GM23338 (cell line): ENCODE measurements around the gene MTAP. TPM values are rescaled to one million over a fixed set of nuclear protein-coding genes. Genes with fewer than 3 reads are reported as not detected.

Source experiments
- ATAC-seq: fragments of 200-7000 bp; cut with Tn5 transposase; 3 replicates; pipeline ENCODE4 v1.9.1; 2020
- DNase-seq: peaks from one replicate; pipeline ENCODE4 v3.0.0-alpha.2; 2015; ENCODE audit warnings: low spot score
- H2AFZ ChIP-seq: fragments of 200-600 bp; sonication (generic); 2 replicates; pipeline ENCODE4 v1.8.0; 2016; ENCODE audit warnings: antibody characterized with exemption, mild to moderate bottlenecking, moderate library complexity
- H3F3A ChIP-seq: fragments of 200-600 bp; sonication (generic); replicated peaks from 2 replicates; pipeline ENCODE4 v1.8.0; 2017; ENCODE audit warnings: antibody characterized with exemption, mixed run types, low read depth
- H3K27ac ChIP-seq: fragments of 200-600 bp; sonication (generic); 2 replicates; pipeline ENCODE4 v1.6.1; 2016; ENCODE audit warnings: low read depth
- H3K27me3 ChIP-seq: fragments of 200-600 bp; sonication (generic); 2 replicates; pipeline ENCODE4 v1.8.0; 2016; ENCODE audit warnings: mild to moderate bottlenecking, mixed run types, moderate library complexity; ENCODE audit not compliant: insufficient read depth
- H3K36me3 ChIP-seq: fragments of 200-600 bp; sonication (generic); 2 replicates; pipeline ENCODE4 v1.8.0; 2016; ENCODE audit warnings: mild to moderate bottlenecking; ENCODE audit not compliant: insufficient read depth
- H3K4me1 ChIP-seq: fragments of 200-600 bp; sonication (generic); 2 replicates; pipeline ENCODE4 v1.8.0; 2016; ENCODE audit warnings: mild to moderate bottlenecking, moderate library complexity; ENCODE audit not compliant: insufficient read depth
- H3K4me2 ChIP-seq: fragments of 200-600 bp; sonication (generic); 2 replicates; pipeline ENCODE4 v1.7.1; 2017; ENCODE audit warnings: mixed run types
- H3K4me3 ChIP-seq: fragments of 200-600 bp; sonication (generic); 2 replicates; pipeline ENCODE4 v1.6.1; 2016; ENCODE audit warnings: mixed run types
- H3K79me2 ChIP-seq: fragments of 200-600 bp; sonication (generic); replicated peaks from 2 replicates; pipeline ENCODE4 v1.8.0; 2017; ENCODE audit warnings: mild to moderate bottlenecking; ENCODE audit not compliant: insufficient read depth
- H3K9me2 ChIP-seq: fragments of 200-600 bp; sonication (generic); 2 replicates; pipeline ENCODE4 v1.8.0; 2017; ENCODE audit not compliant: insufficient read depth
- H4K20me1 ChIP-seq: fragments of 200-600 bp; sonication (generic); replicated peaks from 2 replicates; pipeline ENCODE4 v1.8.0; 2017; ENCODE audit warnings: mild to moderate bottlenecking; ENCODE audit not compliant: insufficient read depth
- H3K27ac Mint-ChIP-seq: 2 replicates; pipeline ENCODE4 v1.8.0; 2020; ENCODE audit warnings: inconsistent platforms, mild to moderate bottlenecking, moderate library complexity, mixed read lengths
- H3K27me3 Mint-ChIP-seq: 3 replicates; pipeline ENCODE4 v1.8.0; 2022; ENCODE audit warnings: low read depth, mild to moderate bottlenecking, moderate library complexity, mixed read lengths, inconsistent platforms; ENCODE audit not compliant: insufficient read depth, poor library complexity
- H3K36me3 Mint-ChIP-seq: 3 replicates; pipeline ENCODE4 v1.8.0; 2021; ENCODE audit warnings: low read depth, mild to moderate bottlenecking, inconsistent platforms, moderate library complexity, mixed read lengths
- H3K4me1 Mint-ChIP-seq: 3 replicates; pipeline ENCODE4 v1.8.0; 2020; ENCODE audit warnings: mild to moderate bottlenecking, inconsistent platforms, mixed read lengths
- H3K4me3 Mint-ChIP-seq: 3 replicates; pipeline ENCODE4 v1.8.0; 2021; ENCODE audit warnings: moderate library complexity, mild to moderate bottlenecking, inconsistent platforms, mixed read lengths
- H3K9me3 Mint-ChIP-seq: 3 replicates; pipeline ENCODE4 v1.8.0; 2020; ENCODE audit warnings: moderate library complexity, mild to moderate bottlenecking, inconsistent platforms, mixed read lengths
- CTCF ChIP-seq, 2 experiments: fragments of 200-600 bp in 1 of 2; sonication (generic) in 1 of 2; conservative IDR thresholded peaks; 2 replicates each; pipeline versions ENCODE4 v1.5.1 to v1.6.1; 2016 to 2017; ENCODE audit warnings: antibody characterized with exemption in 2 of 2, low read depth in 2 of 2, mild to moderate bottlenecking in 2 of 2, moderate library complexity in 1 of 2
- ETS1 ChIP-seq: IDR thresholded peaks from 2 replicates; pipeline ENCODE4 v1.6.1; 2016; ENCODE audit warnings: antibody characterized with exemption
- EZH2phosphoT487 ChIP-seq: fragments of 200-600 bp; sonication (generic); IDR thresholded peaks from one replicate; pipeline ENCODE4 v1.8.1; 2018; ENCODE audit warnings: antibody characterized with exemption; ENCODE audit not compliant: unreplicated experiment
- POLR2AphosphoS5 ChIP-seq: IDR thresholded peaks from 2 replicates; pipeline ENCODE4 v1.6.1; 2016; ENCODE audit warnings: antibody characterized with exemption, low read depth
- ZNF331 ChIP-seq: fragments of 250-450 bp; sonication (Bioruptor Pico); IDR thresholded peaks from 2 replicates; pipeline ENCODE4 v1.5.0; 2020; ENCODE audit warnings: low read depth, mild to moderate bottlenecking, moderate library complexity
- polyA plus RNA-seq: library from polyadenylated mRNA; unstranded; fragments of >200 nt; fragmentation: Nextera tagmentation; extraction: Ambion mirVana; gene quantifications from 2 replicates; pipeline ENCODE4 v1.2.1, GENCODE V29; 2016
- total RNA-seq: library from RNA; depleted of rRNA; stranded (reverse); fragments of >200 nt; shearing (Covaris generic); gene quantifications from 2 replicates; pipeline ENCODE4 v1.2.3, GENCODE V29; 2014

The MTAP gene
- total and polyA plus RNA-seq, 2 experiments from 2014 or later = 61.8 to 70.0 TPM

GRCh38 chr9:21883642-21884041 is 81.2 kb downstream of the MTAP start:
- Histone ChIP-seq H3K9me2 (no peaks in the 10 kb centered on the region), H3F3A (no peaks in the 10 kb centered on the region), H3K4me1 (peaks cover 10% of the 10 kb centered on the region; the same call in 1 of the 2 replicates), H3K4me3 (no peak overlapping the region), H3K36me3 (peaks cover 3% of the 10 kb centered on the region; the same call in 1 of the 2 replicates), H3K79me2 (peaks cover 8% of the 10 kb centered on the region; the same call in 1 of the 2 replicates), H4K20me1 (peaks cover 4% of the 10 kb centered on the region; the same call in 1 of the 2 replicates), H2AFZ (no peak overlapping the region), H3K27me3 (no peaks in the 10 kb centered on the region), H3K4me2 (no peak overlapping the region), H3K27ac (no peak overlapping the region)
- peaks cover 17% of the 10 kb centered on the region for H3K9me3 Mint-ChIP-seq
- peak; percentile 52 for DNase-seq
- peak; percentile 97 for ATAC-seq
- H3K27me3 Mint-ChIP-seq = peaks cover 1% of the 10 kb centered on the region
- TF ChIP-seq ETS1 (no peak), CTCF (conservative IDR thresholded peaks at IDR 0.05; ENCODE audit: low read depth in 2 of 2) (peak in 1 of 2 experiments; percentile 20; a peak in 2 of 4 replicates), POLR2AphosphoS5 (no peak), ZNF331 (CRISPR knock-in tag) (no peak)
- peaks cover 54% of the 10 kb centered on the region for H3K36me3 Mint-ChIP-seq
- H3K4me1 Mint-ChIP-seq = peaks cover 11% of the 10 kb centered on the region
- no peak overlapping the region for H3K4me3 Mint-ChIP-seq
- no peak overlapping the region for H3K27ac Mint-ChIP-seq

GRCh38 chr9:21889673-21890072 is 87.2 kb downstream of the MTAP start:
- Mint-ChIP-seq H3K27me3 (peaks cover 1% of the 10 kb centered on the region), H3K36me3 (peaks cover 88% of the 10 kb centered on the region), H3K9me3 (peaks cover 70% of the 10 kb centered on the region), H3K27ac (no peak overlapping the region), H3K4me3 (no peak overlapping the region), H3K4me1 (no peaks in the 10 kb centered on the region; the same call in 2 of the 3 replicates)
- H3F3A ChIP-seq = no peaks in the 10 kb centered on the region
- TF ChIP-seq CTCF (conservative IDR thresholded peaks at IDR 0.05; ENCODE audit: low read depth in 2 of 2) (peak; percentile 13 to 53; a peak in 2 of 4 replicates), EZH2phosphoT487 (no peak)
- H3K4me3 ChIP-seq = no peak overlapping the region
- H4K20me1 ChIP-seq = no peaks in the 10 kb centered on the region
- peaks cover 10% of the 10 kb centered on the region; the same call in 1 of the 2 replicates for H3K36me3 ChIP-seq
- H3K27me3 ChIP-seq = no peaks in the 10 kb centered on the region
- ATAC-seq (no peak), DNase-seq (no peak)
- no peak overlapping the region for H3K4me2 ChIP-seq
- H3K27ac ChIP-seq = no peak overlapping the region
- no peak overlapping the region for H2AFZ ChIP-seq
- H3K9me2 ChIP-seq = no peaks in the 10 kb centered on the region
- H3K79me2 ChIP-seq = 0 out of 2 replicates have a peak, but pooled peaks cover 5% of the 10 kb centered on the region
- no peaks in the 10 kb centered on the region for H3K4me1 ChIP-seq
